Stomach (tissue), 9 donors: ENCODE measurements around the gene KCNIP4. TPM values are rescaled to one million over a fixed set of nuclear protein-coding genes. Genes with fewer than 3 reads are reported as not detected.
A peak's percentile ranks its signal among the peaks of the same experiment; 100 is the strongest.

Experiments
- DNase-seq, 2 donors: peaks; one replicate each; pipeline versions ENCODE4 v3.0.0 to v3.0.0-alpha.2; 2013 to 2019
- H3K27ac ChIP-seq, 5 donors: fragments of 200-600 bp in 4 of 5; sonication (generic) in 4 of 5; one replicate each; pipeline ENCODE4 v1.5.1; 2013 to 2019; ENCODE audit warnings: mild to moderate bottlenecking in 1 of 5, moderate library complexity in 1 of 5
- H3K27me3 ChIP-seq, 3 donors: fragments of 200-600 bp; sonication (generic); one replicate each; pipeline ENCODE4 v1.5.1; 2017 to 2019; ENCODE audit warnings: mixed run types in 1 of 3
- H3K36me3 ChIP-seq, 4 donors: fragments of 200-600 bp; sonication (generic); 1 replicate in 3 of 4; 2 replicates in 1 of 4; pipeline ENCODE4 v1.5.1; 2016 to 2019
- H3K4me1 ChIP-seq, 4 donors: fragments of 200-600 bp; sonication (generic); one replicate each; pipeline ENCODE4 v1.5.1; 2016 to 2019
- H3K4me3 ChIP-seq, 4 donors: fragments of 200-600 bp; sonication (generic) in 3 of 4; one replicate each; pipeline ENCODE4 v1.5.1; 2016 to 2019; ENCODE audit warnings: mild to moderate bottlenecking in 1 of 4
- H3K9me3 ChIP-seq, 4 donors: fragments of 200-600 bp; sonication (generic); one replicate each; pipeline ENCODE4 v1.5.1; 2016 to 2019
- CTCF ChIP-seq, 7 experiments: fragments of 450-650 bp in 4 of 7; fragments of 200-600 bp in 3 of 7; sonication (generic) in 3 of 7; IDR thresholded peaks; one replicate each; pipeline ENCODE4 v1.5.1; 2016 to 2019; ENCODE audit warnings: antibody characterized with exemption in 7 of 7, control low read depth in 2 of 7, mild to moderate bottlenecking in 1 of 7
- EP300 ChIP-seq: sonication (generic); formaldehyde crosslinking; IDR thresholded peaks from one replicate; pipeline ENCODE4 v1.6.1; 2017; ENCODE audit warnings: antibody characterized with exemption
- POLR2A ChIP-seq, 4 donors: fragments of 450-650 bp; IDR thresholded peaks; one replicate each; pipeline ENCODE4 v1.6.1; 2016; ENCODE audit warnings: antibody characterized with exemption in 4 of 4, control low read depth in 2 of 4, mild to moderate bottlenecking in 1 of 4, moderate library complexity in 1 of 4
- POLR2AphosphoS5 ChIP-seq, 3 donors: sonication (generic); formaldehyde crosslinking; IDR thresholded peaks; one replicate each; pipeline ENCODE4 v1.6.1; 2016; ENCODE audit warnings: antibody characterized with exemption in 3 of 3
- WGBS, 5 donors: extraction: QIAGEN DNeasy Blood & Tissue Kit in 3 of 5; methylation state at CpG; one replicate each; pipeline versions ENCODE4 v1.1.5 to v1.1.7; 2013 to 2018; 5-methylcytosine and 5-hydroxymethylcytosine counted together
- intact Hi-C: fragments of 100-400 bp; cut with DNase I; formaldehyde crosslinking; loops from one replicate; pipeline ENCODE4 v1.15.1; 2023; ENCODE audit warnings: low total_unique reads
- polyA plus RNA-seq, 3 donors: library from polyadenylated mRNA; stranded (reverse); fragments of 200-250 nt; gene quantifications; one replicate each; pipeline ENCODE4 v1.2.3, GENCODE V29; 2013
- total RNA-seq, 5 donors: library from RNA; depleted of rRNA; stranded (reverse); fragments of >200 nt; gene quantifications; one replicate each; pipeline versions ENCODE4 v1.1.0 to v1.2.3, GENCODE V29; 2014 to 2016
- donor health status: healthy with polysubstance abuse.
- donor health status: Bipolar disorder and iron deficiency.
- donor health status: healthy.

The KCNIP4 gene
- total and polyA plus RNA-seq, 8 donors = 0.23 to 1.8 (median 1.3) TPM; not detected in 4

- H3K27ac ChIP-seq = no peak overlapping the region
- no peak overlapping the region for H3K4me3 ChIP-seq
- intact Hi-C loops = no loop called here
- 37 to 61% (median 49%) methylated on average over 3 of the region's 3 CpGs for WGBS, 5 donors
- TF ChIP-seq EP300 (no peak), POLR2A (IDR thresholded peaks at IDR 0.05) (no peak), POLR2AphosphoS5 (IDR thresholded peaks at IDR 0.05) (no peak)
- H3K9me3 ChIP-seq = no peaks in the 10 kb centered on the region
- DNase-seq = no peak
- no peaks in the 10 kb centered on the region for H3K36me3 ChIP-seq
- H3K27me3 ChIP-seq = peaks cover 0 to under 1% (median 0%) of the 10 kb centered on the region in 3 donors
- no peaks in the 10 kb centered on the region for H3K4me1 ChIP-seq
Observed at GRCh38 chr4:21954916-21955315, 6.3 kb upstream of the KCNIP4 start.

GRCh38 chr4:21953653-21954052 is 5.1 kb upstream of the KCNIP4 start:
- DNase-seq = no peak
- Histone ChIP-seq H3K4me3 (no peak overlapping the region), H3K27me3 (peaks cover 0 to 12% (median 7%) of the 10 kb centered on the region in 3 donors), H3K36me3 (no peaks in the 10 kb centered on the region), H3K27ac (no peak overlapping the region), H3K9me3 (no peaks in the 10 kb centered on the region), H3K4me1 (peaks cover 0 to 5% (median 0%) of the 10 kb centered on the region in 4 donors)
- TF ChIP-seq POLR2AphosphoS5 (IDR thresholded peaks at IDR 0.05) (no peak), POLR2A (IDR thresholded peaks at IDR 0.05) (no peak)
- intact Hi-C loops = no loop called here
- 39 to 50% (median 44%) methylated on average over 4 of the region's 4 CpGs for WGBS, 5 donors

- TF ChIP-seq POLR2AphosphoS5 (IDR thresholded peaks at IDR 0.05) (no peak), EP300 (no peak), CTCF (IDR thresholded peaks at IDR 0.05) (no peak), POLR2A (IDR thresholded peaks at IDR 0.05) (no peak)
- peaks cover 0 to 12% (median 3%) of the 10 kb centered on the region in 4 donors for H3K4me1 ChIP-seq
- DNase-seq = no peak
- no peak overlapping the region for H3K27ac ChIP-seq
- H3K27me3 ChIP-seq = peaks cover 0 to 23% (median 17%) of the 10 kb centered on the region in 3 donors
- intact Hi-C loops = no loop called here
- H3K36me3 ChIP-seq = no peaks in the 10 kb centered on the region
- H3K9me3 ChIP-seq = no peaks in the 10 kb centered on the region
- WGBS, 5 donors = 54 to 74% (median 68%) methylated on average over 3 of the region's 3 CpGs
- H3K4me3 ChIP-seq = no peak overlapping the region
Observed at GRCh38 chr4:21952549-21952948, 4.0 kb upstream of the KCNIP4 start.

- no peaks in the 10 kb centered on the region for H3K36me3 ChIP-seq
- intact Hi-C loops = no loop called here
- H3K27ac ChIP-seq = no peak overlapping the region
- 5 to 20% (median 10%) methylated on average over 11 to 26 of the region's 26 CpGs for WGBS, 5 donors
- H3K9me3 ChIP-seq = no peaks in the 10 kb centered on the region
- peaks cover 0 to 12% (median 3%) of the 10 kb centered on the region in 4 donors for H3K4me1 ChIP-seq
- peak in 1 of 2 donors; percentile 32 for DNase-seq
- TF ChIP-seq POLR2A (IDR thresholded peaks at IDR 0.05) (no peak), POLR2AphosphoS5 (IDR thresholded peaks at IDR 0.05) (no peak), EP300 (no peak), CTCF (IDR thresholded peaks at IDR 0.05) (no peak)
- H3K4me3 ChIP-seq = peak overlapping the region; percentile 15 to 39 (median 25)
- H3K27me3 ChIP-seq = peaks cover 0 to 35% (median 18%) of the 10 kb centered on the region in 3 donors
Observed at GRCh38 chr4:21949073-21949457, 493 bp upstream of the KCNIP4 start.

GRCh38 chr4:21947791-21948346 is 703 bp downstream of the KCNIP4 start:
- Histone ChIP-seq H3K27me3 (peaks cover 0 to 35% (median 18%) of the 10 kb centered on the region in 3 donors), H3K36me3 (no peaks in the 10 kb centered on the region), H3K9me3 (no peaks in the 10 kb centered on the region), H3K4me3 (peak overlapping the region in 3 of 4 donors; percentile 15 to 39 (median 24)), H3K4me1 (peaks cover 0 to 12% (median 3%) of the 10 kb centered on the region in 4 donors), H3K27ac (no peak overlapping the region)
- 22 to 33% (median 30%) methylated on average over 18 of the region's 18 CpGs for WGBS, 5 donors
- TF ChIP-seq POLR2AphosphoS5 (IDR thresholded peaks at IDR 0.05) (no peak), EP300 (no peak), CTCF (IDR thresholded peaks at IDR 0.05) (no peak), POLR2A (IDR thresholded peaks at IDR 0.05) (no peak)
- intact Hi-C loops = no loop called here
- no peak for DNase-seq
